Nephron (organoid): ENCODE data around the gene GFAP.

Source experiments
- H3K27ac Mint-ChIP-seq, 3 experiments: 2 replicates each; pipeline ENCODE4 v1.8.0; 2020; ENCODE audit warnings: mixed read lengths in 3 of 3, mild to moderate bottlenecking in 2 of 3, moderate library complexity in 1 of 3
- H3K27me3 Mint-ChIP-seq: 2 replicates; pipeline ENCODE4 v1.8.0; 2021; ENCODE audit warnings: low read depth, mild to moderate bottlenecking, moderate library complexity, mixed read lengths
- H3K36me3 Mint-ChIP-seq: 2 replicates; pipeline ENCODE4 v1.8.0; 2020; ENCODE audit warnings: low read depth, mixed read lengths
- H3K4me1 Mint-ChIP-seq: 2 replicates; pipeline ENCODE4 v1.8.0; 2020; ENCODE audit warnings: mixed read lengths
- H3K4me3 Mint-ChIP-seq, 3 experiments: 2 replicates each; pipeline ENCODE4 v1.8.0; 2020; ENCODE audit warnings: mild to moderate bottlenecking in 3 of 3, mixed read lengths in 3 of 3, moderate library complexity in 2 of 3
- H3K9me3 Mint-ChIP-seq: 2 replicates; pipeline ENCODE4 v1.8.0; 2020; ENCODE audit warnings: mixed read lengths
- TF ChIP-seq, protein P1 (sequence below), 3 experiments: fragments of 200-600 bp; sonication (generic); IDR thresholded peaks; one replicate each; pipeline ENCODE4 v1.5.0; 2021; ENCODE audit warnings: antibody characterized with exemption in 3 of 3; ENCODE audit not compliant: unreplicated experiment in 3 of 3

Gene GFAP

DNA sequence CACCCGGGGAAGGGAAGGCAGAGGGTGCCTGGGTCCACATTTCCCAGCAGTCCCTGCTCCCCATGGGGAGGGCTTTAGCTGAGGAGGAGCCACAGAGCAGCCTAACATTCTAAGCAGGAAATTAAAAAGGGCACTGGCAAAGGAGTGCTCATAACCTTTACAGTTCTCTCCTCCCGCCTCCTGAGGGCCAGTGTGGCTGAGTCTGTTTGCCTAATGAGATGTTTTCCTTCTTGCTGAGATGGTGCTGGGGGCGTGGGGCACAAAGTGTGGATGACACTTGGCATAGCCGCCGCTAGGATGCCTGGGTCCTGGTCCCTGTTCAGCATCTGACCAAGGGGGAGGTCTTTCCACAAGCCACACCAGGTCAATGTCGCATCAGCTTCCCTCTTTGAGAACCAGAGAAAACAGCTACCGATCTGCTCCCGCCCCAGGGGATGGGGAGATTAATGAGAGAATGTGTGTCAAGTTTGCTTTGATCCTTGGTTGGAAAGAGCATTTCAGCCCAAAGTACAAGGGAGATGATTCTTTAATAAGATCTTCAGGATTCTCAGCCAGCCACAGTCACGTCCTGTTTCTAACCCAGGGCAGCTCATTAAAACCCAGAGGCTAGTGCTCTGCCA, 26.5 kb upstream of the GFAP start:
- H3K9me3 Mint-ChIP-seq: peaks cover 11% of the 10 kb centered on the region
- TF ChIP-seq, protein P1, sequence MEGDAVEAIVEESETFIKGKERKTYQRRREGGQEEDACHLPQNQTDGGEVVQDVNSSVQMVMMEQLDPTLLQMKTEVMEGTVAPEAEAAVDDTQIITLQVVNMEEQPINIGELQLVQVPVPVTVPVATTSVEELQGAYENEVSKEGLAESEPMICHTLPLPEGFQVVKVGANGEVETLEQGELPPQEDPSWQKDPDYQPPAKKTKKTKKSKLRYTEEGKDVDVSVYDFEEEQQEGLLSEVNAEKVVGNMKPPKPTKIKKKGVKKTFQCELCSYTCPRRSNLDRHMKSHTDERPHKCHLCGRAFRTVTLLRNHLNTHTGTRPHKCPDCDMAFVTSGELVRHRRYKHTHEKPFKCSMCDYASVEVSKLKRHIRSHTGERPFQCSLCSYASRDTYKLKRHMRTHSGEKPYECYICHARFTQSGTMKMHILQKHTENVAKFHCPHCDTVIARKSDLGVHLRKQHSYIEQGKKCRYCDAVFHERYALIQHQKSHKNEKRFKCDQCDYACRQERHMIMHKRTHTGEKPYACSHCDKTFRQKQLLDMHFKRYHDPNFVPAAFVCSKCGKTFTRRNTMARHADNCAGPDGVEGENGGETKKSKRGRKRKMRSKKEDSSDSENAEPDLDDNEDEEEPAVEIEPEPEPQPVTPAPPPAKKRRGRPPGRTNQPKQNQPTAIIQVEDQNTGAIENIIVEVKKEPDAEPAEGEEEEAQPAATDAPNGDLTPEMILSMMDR (IDR thresholded peaks at IDR 0.05; ENCODE audit: unreplicated experiment in 3 of 3): no peak
- H3K27me3 Mint-ChIP-seq: no peaks in the 10 kb centered on the region
- H3K27ac Mint-ChIP-seq: peak overlapping the region in 1 of 3 experiments; percentile 19
- peaks cover 13% of the 10 kb centered on the region for H3K4me1 Mint-ChIP-seq
- no peak overlapping the region for H3K4me3 Mint-ChIP-seq
- H3K36me3 Mint-ChIP-seq: peaks cover 53% of the 10 kb centered on the region

DNA sequence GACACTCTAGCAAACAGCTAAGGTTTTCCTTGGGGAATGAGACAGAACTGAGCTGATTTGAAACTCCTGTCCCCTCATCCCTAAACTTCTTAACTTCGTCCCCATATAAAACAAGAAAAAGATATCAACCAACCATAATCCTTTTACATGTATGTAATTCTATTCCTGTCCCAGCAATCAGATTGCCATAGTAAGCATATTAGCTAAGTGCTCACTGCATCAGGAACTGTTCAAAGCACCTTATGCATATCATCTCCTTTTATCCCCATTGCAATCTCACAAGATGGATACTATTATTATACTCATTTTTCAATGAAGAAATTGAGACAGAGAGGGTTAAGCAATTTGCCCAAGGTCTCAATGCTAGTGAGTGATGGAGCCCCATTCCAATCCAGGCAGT, 25.5 kb upstream of the GFAP start:
- TF ChIP-seq, protein P1 (IDR thresholded peaks at IDR 0.05; ENCODE audit: unreplicated experiment in 3 of 3): no peak

DNA sequence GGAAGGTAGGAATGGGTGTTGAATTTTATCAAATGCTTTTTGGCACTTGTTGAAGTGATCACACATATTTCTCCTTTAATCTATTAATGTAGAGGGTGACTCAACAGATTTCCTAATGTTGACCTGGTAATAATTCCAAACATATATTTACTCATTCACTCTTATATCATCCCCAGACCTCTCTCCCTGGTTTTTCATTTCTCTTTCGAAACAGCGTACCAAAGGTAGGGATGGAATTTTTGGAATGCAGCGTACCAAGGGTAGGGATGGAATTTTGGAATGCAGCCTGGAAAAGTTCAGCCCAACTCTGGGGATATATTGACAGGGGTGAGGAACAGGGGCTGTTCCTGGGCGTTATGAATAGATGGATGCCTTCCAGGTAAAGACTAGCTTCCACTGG, 25.0 kb upstream of the GFAP start:
- Mint-ChIP-seq H3K4me1 (peaks cover 5% of the 10 kb centered on the region), H3K4me3 (no peak overlapping the region), H3K9me3 (peaks cover 11% of the 10 kb centered on the region), H3K27ac (no peak overlapping the region), H3K27me3 (no peaks in the 10 kb centered on the region), H3K36me3 (peaks cover 54% of the 10 kb centered on the region)
- TF ChIP-seq, protein P1 (IDR thresholded peaks at IDR 0.05; ENCODE audit: unreplicated experiment in 3 of 3): no peak

More for the DNA sequence above, 25.5 kb upstream of the GFAP start:
- H3K4me1 Mint-ChIP-seq: peaks cover 5% of the 10 kb centered on the region
- no peaks in the 10 kb centered on the region for H3K27me3 Mint-ChIP-seq
- peaks cover 49% of the 10 kb centered on the region for H3K36me3 Mint-ChIP-seq
- H3K9me3 Mint-ChIP-seq: peaks cover 11% of the 10 kb centered on the region
- peak overlapping the region in 1 of 3 experiments; percentile 1 for H3K27ac Mint-ChIP-seq
- H3K4me3 Mint-ChIP-seq: no peak overlapping the region

GRCh38 chr17:44935116-44935515, 19.8 kb upstream of the GFAP start:
- peaks cover 10% of the 10 kb centered on the region for H3K9me3 Mint-ChIP-seq
- no peaks in the 10 kb centered on the region for H3K4me1 Mint-ChIP-seq
- no peak overlapping the region for H3K4me3 Mint-ChIP-seq
- peaks cover 60% of the 10 kb centered on the region for H3K36me3 Mint-ChIP-seq
- no peak overlapping the region for H3K27ac Mint-ChIP-seq
- H3K27me3 Mint-ChIP-seq: no peaks in the 10 kb centered on the region
- TF ChIP-seq, protein P1 (IDR thresholded peaks at IDR 0.05; ENCODE audit: unreplicated experiment in 3 of 3): no peak

- Mint-ChIP-seq H3K27ac (no peak overlapping the region), H3K4me1 (no peaks in the 10 kb centered on the region), H3K4me3 (no peak overlapping the region), H3K27me3 (no peaks in the 10 kb centered on the region), H3K9me3 (peaks cover 7% of the 10 kb centered on the region), H3K36me3 (peaks cover 60% of the 10 kb centered on the region)
- TF ChIP-seq, protein P1 (IDR thresholded peaks at IDR 0.05; ENCODE audit: unreplicated experiment in 3 of 3): no peak
Measured at GRCh38 chr17:44934745-44935105, 19.4 kb upstream of the GFAP start.
